K562 (cell line): ENCODE data around the gene FBXL3. TPM values are rescaled to one million over a fixed set of nuclear protein-coding genes. Genes with fewer than 3 reads are reported as not detected.

ENCODE experiments used
- HSF4 ChIP-seq: fragments of 250-450 bp; sonication (Bioruptor Pico); IDR thresholded peaks from 2 replicates; pipeline ENCODE4 v2.1.2; 2022; ENCODE audit warnings: mild to moderate bottlenecking, moderate library complexity, borderline replicate concordance
- JUN ChIP-seq, 2 experiments: sonication (generic) in 1 of 2; formaldehyde crosslinking in 1 of 2; IDR thresholded peaks; 2 replicates each; pipeline versions ENCODE4 v1.6.1 to v1.8.0; 2012 to 2022; ENCODE audit warnings: borderline replicate concordance in 2 of 2, mild to moderate bottlenecking in 2 of 2, improper control_type of control experiment in 1 of 2, low read depth in 1 of 2, low read length in 1 of 2, missing genetic modification reagents in 1 of 2
- MECOM ChIP-seq: fragments of 250-450 bp; sonication (Bioruptor Pico); IDR thresholded peaks from 2 replicates; pipeline ENCODE4 v1.8.0; 2022; ENCODE audit warnings: inconsistent platforms
- NKRF ChIP-seq: fragments of 450-650 bp; IDR thresholded peaks from 2 replicates; pipeline ENCODE4 v1.6.1; 2016; ENCODE audit warnings: borderline replicate concordance
- RBBP5 ChIP-seq: fragments of 200-600 bp; sonication (generic); IDR thresholded peaks from 2 replicates; pipeline ENCODE4 v1.6.1; 2012; ENCODE audit warnings: borderline replicate concordance, mild to moderate bottlenecking, low read length, control low read depth, inconsistent platforms; ENCODE audit not compliant: insufficient read depth, poor library complexity, severe bottlenecking
- SNRNP70 ChIP-seq: fragments of 200-400 bp; formaldehyde crosslinking; optimal IDR thresholded peaks from 2 replicates; pipeline ENCODE3; 2017; ENCODE audit warnings: low read depth, low read length
- SRSF7 ChIP-seq: fragments of 200-400 bp; formaldehyde crosslinking; optimal IDR thresholded peaks from 2 replicates; pipeline ENCODE3; 2017; ENCODE audit warnings: mild to moderate bottlenecking, low read depth, low read length
- TAF9B ChIP-seq: fragments of 450-650 bp; IDR thresholded peaks from 2 replicates; pipeline ENCODE4 v1.6.1; 2018; ENCODE audit warnings: mild to moderate bottlenecking; ENCODE audit not compliant: partially characterized antibody
- TCF3 ChIP-seq: sonication (generic); formaldehyde crosslinking; IDR thresholded peaks from 2 replicates; pipeline ENCODE4 v1.4.0; 2020; ENCODE audit warnings: mild to moderate bottlenecking, missing genetic modification reagents
- ZBTB43 ChIP-seq: sonication (generic); formaldehyde crosslinking; IDR thresholded peaks from 2 replicates; pipeline ENCODE4 v1.8.0; 2023; ENCODE audit warnings: mild to moderate bottlenecking, missing genetic modification reagents
- ZNF134 ChIP-seq: fragments of 250-450 bp; sonication (Bioruptor Pico); conservative IDR thresholded peaks from 2 replicates; pipeline ENCODE4 v1.4.0; 2020
- ZNF316 ChIP-seq: fragments of 450-650 bp; IDR thresholded peaks from 2 replicates; pipeline ENCODE4 v1.6.1; 2016
- ZNF561 ChIP-seq: fragments of 450-650 bp; formaldehyde crosslinking; conservative IDR thresholded peaks from 2 replicates; pipeline ENCODE4 v1.4.0; 2020; ENCODE audit warnings: mild to moderate bottlenecking, moderate library complexity
- ZNF584 ChIP-seq: fragments of 200-800 bp; sonication (Bioruptor generic); IDR thresholded peaks from 2 replicates; pipeline ENCODE4 v1.6.1; 2016; ENCODE audit warnings: low read depth, mild to moderate bottlenecking, missing genetic modification characterization, missing compliant biosample characterization
- ZNF707 ChIP-seq: fragments of 250-450 bp; sonication (Bioruptor Pico); conservative IDR thresholded peaks from 2 replicates; pipeline ENCODE4 v1.8.0; 2022; ENCODE audit warnings: inconsistent platforms, mild to moderate bottlenecking, moderate library complexity
- polyA plus RNA-seq, 8 experiments: library from polyadenylated mRNA; depleted of rRNA in 4 of 8; stranded (reverse) in 5 of 8; unstranded in 3 of 8; fragments of >200 nt; fragmentation: Nextera tagmentation in 2 of 8; fragmentation: Illumina TruSeq in 1 of 8; extraction: Ambion mirVana in 2 of 8; extraction: Trizol in 1 of 8; gene quantifications; 2 replicates each; pipeline versions ENCODE4 v1.2.1 to v1.2.3, GENCODE V29; 2011 to 2014; ENCODE audit warnings: inconsistent platforms in 1 of 8, missing spikeins in 1 of 8
- total RNA-seq, 7 experiments: library from RNA; depleted of rRNA in 6 of 7; stranded (reverse); fragments of >200 nt in 6 of 7; fragmentation: Illumina TruSeq in 2 of 7; extraction: Trizol in 2 of 7; gene quantifications; 2 replicates each; pipeline versions ENCODE4 v1.2.1 to v1.2.3, GENCODE V29; 2011 to 2021; ENCODE audit warnings: low replicate concordance in 1 of 7
- TF ChIP-seq, protein P1 (sequence below), 2 experiments: fragments of 450-650 bp in 1 of 2; sonication (generic) in 1 of 2; formaldehyde crosslinking in 1 of 2; IDR thresholded peaks in 1 of 2; conservative IDR thresholded peaks in 1 of 2; 2 replicates each; pipeline versions ENCODE4 v1.6.1 to v1.8.1; 2016 to 2023; ENCODE audit warnings: mild to moderate bottlenecking in 2 of 2, moderate library complexity in 2 of 2, inconsistent platforms in 1 of 2, missing genetic modification reagents in 1 of 2
- TF ChIP-seq, protein P2 (sequence below): fragments of 250-450 bp; sonication (Bioruptor Pico); IDR thresholded peaks from 2 replicates; pipeline ENCODE4 v1.8.0; 2021; ENCODE audit warnings: moderate library complexity, mild to moderate bottlenecking, inconsistent platforms
- TF ChIP-seq, protein P3 (sequence below): fragments of 250-450 bp; sonication (Bioruptor Pico); IDR thresholded peaks from 2 replicates; pipeline ENCODE4 v1.9.0; 2021; ENCODE audit warnings: mild to moderate bottlenecking, inconsistent platforms

Gene FBXL3
- total and polyA plus RNA-seq, 9 of the 15 experiments (the other 6 are each of a cell fraction or from before 2014, with no cell fraction given): 3.8 to 16.4 (median 12.6) TPM

- TF ChIP-seq RBBP5 (no peak), TAF9B (peak; percentile 40), MECOM (no peak), ZBTB43 (CRISPR knock-in tag) (no peak), ZNF707 (no peak), ZNF584 (no peak), SNRNP70 (no peak), NKRF (no peak), ZNF134 (CRISPR knock-in tag) (no peak), ZNF316 (no peak), SRSF7 (no peak), ZNF561 (no peak), JUN (IDR thresholded peaks at IDR 0.05; ENCODE audit: borderline replicate concordance, low read depth, low read length) (no peak), JUN (CRISPR knock-in tag; IDR thresholded peaks at IDR 0.05; ENCODE audit: borderline replicate concordance) (no peak), HSF4 (CRISPR knock-in tag) (no peak), TCF3 (CRISPR knock-in tag) (no peak)
- TF ChIP-seq, protein P1, sequence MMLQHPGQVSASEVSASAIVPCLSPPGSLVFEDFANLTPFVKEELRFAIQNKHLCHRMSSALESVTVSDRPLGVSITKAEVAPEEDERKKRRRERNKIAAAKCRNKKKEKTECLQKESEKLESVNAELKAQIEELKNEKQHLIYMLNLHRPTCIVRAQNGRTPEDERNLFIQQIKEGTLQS (IDR thresholded peaks at IDR 0.05): no peak
- TF ChIP-seq, protein P1 (CRISPR knock-in tag; conservative IDR thresholded peaks at IDR 0.05): no peak
- TF ChIP-seq, protein P2, sequence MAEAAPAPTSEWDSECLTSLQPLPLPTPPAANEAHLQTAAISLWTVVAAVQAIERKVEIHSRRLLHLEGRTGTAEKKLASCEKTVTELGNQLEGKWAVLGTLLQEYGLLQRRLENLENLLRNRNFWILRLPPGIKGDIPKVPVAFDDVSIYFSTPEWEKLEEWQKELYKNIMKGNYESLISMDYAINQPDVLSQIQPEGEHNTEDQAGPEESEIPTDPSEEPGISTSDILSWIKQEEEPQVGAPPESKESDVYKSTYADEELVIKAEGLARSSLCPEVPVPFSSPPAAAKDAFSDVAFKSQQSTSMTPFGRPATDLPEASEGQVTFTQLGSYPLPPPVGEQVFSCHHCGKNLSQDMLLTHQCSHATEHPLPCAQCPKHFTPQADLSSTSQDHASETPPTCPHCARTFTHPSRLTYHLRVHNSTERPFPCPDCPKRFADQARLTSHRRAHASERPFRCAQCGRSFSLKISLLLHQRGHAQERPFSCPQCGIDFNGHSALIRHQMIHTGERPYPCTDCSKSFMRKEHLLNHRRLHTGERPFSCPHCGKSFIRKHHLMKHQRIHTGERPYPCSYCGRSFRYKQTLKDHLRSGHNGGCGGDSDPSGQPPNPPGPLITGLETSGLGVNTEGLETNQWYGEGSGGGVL: no peak
- TF ChIP-seq, protein P3, sequence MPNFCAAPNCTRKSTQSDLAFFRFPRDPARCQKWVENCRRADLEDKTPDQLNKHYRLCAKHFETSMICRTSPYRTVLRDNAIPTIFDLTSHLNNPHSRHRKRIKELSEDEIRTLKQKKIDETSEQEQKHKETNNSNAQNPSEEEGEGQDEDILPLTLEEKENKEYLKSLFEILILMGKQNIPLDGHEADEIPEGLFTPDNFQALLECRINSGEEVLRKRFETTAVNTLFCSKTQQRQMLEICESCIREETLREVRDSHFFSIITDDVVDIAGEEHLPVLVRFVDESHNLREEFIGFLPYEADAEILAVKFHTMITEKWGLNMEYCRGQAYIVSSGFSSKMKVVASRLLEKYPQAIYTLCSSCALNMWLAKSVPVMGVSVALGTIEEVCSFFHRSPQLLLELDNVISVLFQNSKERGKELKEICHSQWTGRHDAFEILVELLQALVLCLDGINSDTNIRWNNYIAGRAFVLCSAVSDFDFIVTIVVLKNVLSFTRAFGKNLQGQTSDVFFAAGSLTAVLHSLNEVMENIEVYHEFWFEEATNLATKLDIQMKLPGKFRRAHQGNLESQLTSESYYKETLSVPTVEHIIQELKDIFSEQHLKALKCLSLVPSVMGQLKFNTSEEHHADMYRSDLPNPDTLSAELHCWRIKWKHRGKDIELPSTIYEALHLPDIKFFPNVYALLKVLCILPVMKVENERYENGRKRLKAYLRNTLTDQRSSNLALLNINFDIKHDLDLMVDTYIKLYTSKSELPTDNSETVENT (CRISPR knock-in tag): no peak
Observed at GRCh38 chr13:77026861-77027621, at the start of gene FBXL3 (continued).
